Small intestine (tissue), 7 donors: ENCODE results near the gene LRRC3C. TPM values are rescaled to one million over a fixed set of nuclear protein-coding genes. Genes with fewer than 3 reads are reported as not detected.

ENCODE experiments used
- DNase-seq, 2 donors: peaks; one replicate each; pipeline versions ENCODE4 v3.0.0 to v3.0.0-alpha.2; 2013
- FAIRE-seq: peaks from 2 replicates; lab custom pipeline; 2012; peaks lifted over from hg19 to GRCh38; lab: Jason Lieb, UNC
- H3K27ac ChIP-seq, 3 donors: one replicate each; pipeline ENCODE4 v1.5.1; 2013; ENCODE audit warnings: low read length in 2 of 3, mild to moderate bottlenecking in 2 of 3, control low read depth in 1 of 3, inconsistent platforms in 1 of 3, low read depth in 1 of 3, moderate library complexity in 1 of 3
- H3K27me3 ChIP-seq, 3 donors: one replicate each; pipeline ENCODE4 v1.6.1; 2013; ENCODE audit warnings: low read length in 3 of 3, inconsistent platforms in 1 of 3; ENCODE audit not compliant: control insufficient read depth in 3 of 3, insufficient read depth in 3 of 3
- H3K36me3 ChIP-seq, 3 donors: one replicate each; pipeline ENCODE4 v1.6.1; 2013; ENCODE audit warnings: low read length in 3 of 3, inconsistent platforms in 1 of 3, low read depth in 1 of 3, mild to moderate bottlenecking in 1 of 3, moderate library complexity in 1 of 3; ENCODE audit not compliant: control insufficient read depth in 3 of 3, insufficient read depth in 2 of 3
- H3K4me1 ChIP-seq, 3 donors: one replicate each; pipeline ENCODE4 v1.6.1; 2013; ENCODE audit warnings: low read length in 2 of 3, inconsistent platforms in 1 of 3, low read depth in 1 of 3, mild to moderate bottlenecking in 1 of 3, moderate library complexity in 1 of 3; ENCODE audit not compliant: control insufficient read depth in 3 of 3, insufficient read depth in 2 of 3
- H3K4me3 ChIP-seq, 3 donors: one replicate each; pipeline ENCODE4 v1.5.1; 2013; ENCODE audit warnings: low read length in 3 of 3, control low read depth in 1 of 3, inconsistent platforms in 1 of 3, low read depth in 1 of 3, mild to moderate bottlenecking in 1 of 3, moderate library complexity in 1 of 3
- H3K9me3 ChIP-seq, 2 donors: one replicate each; pipeline ENCODE4 v1.6.1; 2013; ENCODE audit warnings: low read depth in 1 of 2, low read length in 1 of 2; ENCODE audit not compliant: control insufficient read depth in 2 of 2, insufficient read depth in 1 of 2
- WGBS, 3 donors: extraction: QIAGEN DNeasy Blood & Tissue Kit; methylation state at CpG; one replicate each; pipeline ENCODE4 v1.1.7; 2013; 5-methylcytosine and 5-hydroxymethylcytosine counted together
- polyA plus RNA-seq, 4 donors: library from polyadenylated mRNA; stranded (reverse) in 3 of 4; unstranded in 1 of 4; fragments of 200-250 nt in 3 of 4; fragments of 120-200 nt in 1 of 4; gene quantifications; one replicate each; pipeline versions ENCODE4 v1.2.1 to v1.2.3, GENCODE V29; 2013
- donor health status: healthy with polysubstance abuse.
- donor health status: control.
- donor health status: control.
- donor health status: Bipolar disorder and iron deficiency.
- donor health status: healthy.

Gene LRRC3C
- polyA plus RNA-seq, 4 donors: 0.10 TPM; not detected in 3

- no peaks in the 10 kb centered on the region for H3K9me3 ChIP-seq
- no peak for FAIRE-seq
- H3K4me3 ChIP-seq: no peak overlapping the region
- peak overlapping the region in 1 of 3 donors; percentile 41 for H3K27ac ChIP-seq
- DNase-seq: peak; percentile 83 to 91
- no peaks in the 10 kb centered on the region for H3K36me3 ChIP-seq
- peaks cover 0 to 25% (median 0%) of the 10 kb centered on the region in 3 donors for H3K4me1 ChIP-seq
- peaks cover 0 to 3% (median 0%) of the 10 kb centered on the region in 3 donors for H3K27me3 ChIP-seq
- WGBS, 3 donors: 52 to 61% (median 54%) methylated on average over 7 of the region's 7 CpGs
Observed at GRCh38 chr17:39970157-39970692, 42.7 kb downstream of the LRRC3C start.

GRCh38 chr17:39971076-39971603 is 43.6 kb downstream of the LRRC3C start:
- peaks cover 0 to 3% (median 0%) of the 10 kb centered on the region in 3 donors for H3K27me3 ChIP-seq
- 89 to 94% (median 92%) methylated on average over 4 of the region's 4 CpGs for WGBS, 3 donors

GRCh38 chr17:39972271-39972670 is 44.7 kb downstream of the LRRC3C start:
- H3K27me3 ChIP-seq: peaks cover 0 to 4% (median 0%) of the 10 kb centered on the region in 3 donors
- no peak overlapping the region for H3K27ac ChIP-seq
- 48 to 58% (median 56%) methylated on average over 3 of the region's 3 CpGs for WGBS, 3 donors
- no peak overlapping the region for H3K4me3 ChIP-seq
- no peaks in the 10 kb centered on the region for H3K9me3 ChIP-seq
- FAIRE-seq: no peak
- DNase-seq: no peak
- H3K4me1 ChIP-seq: peaks cover 0 to 25% (median 0%) of the 10 kb centered on the region in 3 donors
- H3K36me3 ChIP-seq: no peaks in the 10 kb centered on the region

More at GRCh38 chr17:39971076-39971603, 43.6 kb downstream of the LRRC3C start:
- DNase-seq: no peak
- Histone ChIP-seq H3K36me3 (no peaks in the 10 kb centered on the region), H3K27ac (no peak overlapping the region), H3K9me3 (no peaks in the 10 kb centered on the region), H3K4me3 (no peak overlapping the region), H3K4me1 (peaks cover 0 to 25% (median 0%) of the 10 kb centered on the region in 3 donors)
- FAIRE-seq: no peak

- Histone ChIP-seq H3K27ac (no peak overlapping the region), H3K27me3 (peaks cover 0 to 4% (median 0%) of the 10 kb centered on the region in 3 donors), H3K36me3 (no peaks in the 10 kb centered on the region), H3K4me3 (no peak overlapping the region), H3K9me3 (no peaks in the 10 kb centered on the region), H3K4me1 (peaks cover 0 to 23% (median 0%) of the 10 kb centered on the region in 3 donors)
- FAIRE-seq (no peak), DNase-seq (no peak)
- 89 to 94% (median 92%) methylated on average over 2 of the region's 2 CpGs for WGBS, 3 donors
Observed at GRCh38 chr17:39973496-39973895, 46.0 kb downstream of the LRRC3C start.

GRCh38 chr17:39974433-39974832 is 46.9 kb downstream of the LRRC3C start:
- no peaks in the 10 kb centered on the region for H3K36me3 ChIP-seq
- H3K27ac ChIP-seq: no peak overlapping the region
- H3K9me3 ChIP-seq: no peaks in the 10 kb centered on the region
- H3K4me1 ChIP-seq: peaks cover 0 to 14% (median 0%) of the 10 kb centered on the region in 3 donors
- 77 to 87% (median 85%) methylated on average over 5 of the region's 5 CpGs for WGBS, 3 donors
- peaks cover 0 to 4% (median 0%) of the 10 kb centered on the region in 3 donors for H3K27me3 ChIP-seq
- no peak for FAIRE-seq
- DNase-seq: no peak
- no peak overlapping the region for H3K4me3 ChIP-seq

- Histone ChIP-seq H3K27me3 (peaks cover 0 to 4% (median 0%) of the 10 kb centered on the region in 3 donors), H3K36me3 (no peaks in the 10 kb centered on the region), H3K4me3 (no peak overlapping the region), H3K4me1 (peaks cover 0 to 4% (median 3%) of the 10 kb centered on the region in 3 donors), H3K27ac (no peak overlapping the region), H3K9me3 (no peaks in the 10 kb centered on the region)
- FAIRE-seq (no peak), DNase-seq (no peak)
- WGBS, 3 donors: 66 to 79% (median 72%) methylated on average over 4 of the region's 4 CpGs
Observed at GRCh38 chr17:39975801-39976200, 48.3 kb downstream of the LRRC3C start.

- FAIRE-seq: no peak
- DNase-seq: no peak
- Histone ChIP-seq H3K27me3 (peaks cover 0 to 4% (median 0%) of the 10 kb centered on the region in 3 donors), H3K4me3 (no peak overlapping the region), H3K9me3 (no peaks in the 10 kb centered on the region), H3K27ac (no peak overlapping the region), H3K4me1 (peaks cover 0 to 8% (median 8%) of the 10 kb centered on the region in 3 donors), H3K36me3 (peaks cover 0 to 8% (median under 1%) of the 10 kb centered on the region in 3 donors)
- 78 to 88% (median 82%) methylated on average over 5 of the region's 5 CpGs for WGBS, 3 donors
Observed at GRCh38 chr17:39979016-39979670, 51.6 kb downstream of the LRRC3C start.

GRCh38 chr17:39979893-39980350 is 52.4 kb downstream of the LRRC3C start:
- Histone ChIP-seq H3K27ac (peak overlapping the region; percentile 18 to 96 (median 46)), H3K4me1 (peaks cover 0 to 8% (median 8%) of the 10 kb centered on the region in 3 donors), H3K4me3 (peak overlapping the region; percentile 27 to 51 (median 50)), H3K36me3 (peaks cover 2 to 16% (median 6%) of the 10 kb centered on the region in 3 donors), H3K27me3 (peaks cover 0 to 4% (median 0%) of the 10 kb centered on the region in 3 donors), H3K9me3 (no peaks in the 10 kb centered on the region)
- DNase-seq: no peak
- WGBS, 3 donors: 0 to 1% (median 1%) methylated on average over 10 of the region's 10 CpGs
- no peak for FAIRE-seq
